Peyer's patch (tissue), 4 donors: ENCODE measurements around the gene B3GAT3.
"Not testable (repeated sequence)": the region's sequence is repeated elsewhere in the genome, so short reads cannot be mapped to it uniquely, and the experiment has no call there.

ENCODE experiments used
- CTCF ChIP-seq, 6 experiments: fragments of 450-650 bp in 4 of 6; fragments of 200-600 bp in 2 of 6; sonication (generic) in 1 of 6; IDR thresholded peaks; one replicate each; pipeline ENCODE4 v1.5.1; 2017 to 2019; ENCODE audit warnings: antibody characterized with exemption in 6 of 6, mild to moderate bottlenecking in 3 of 6, moderate library complexity in 1 of 6
- POLR2A ChIP-seq, 2 donors: fragments of 450-650 bp; IDR thresholded peaks; one replicate each; pipeline ENCODE4 v1.5.1; 2017; ENCODE audit warnings: antibody characterized with exemption in 2 of 2, mild to moderate bottlenecking in 2 of 2, moderate library complexity in 2 of 2

GRCh38 chr11:62570903-62571302 lies 50.9 kb downstream of the B3GAT3 start:
- TF ChIP-seq CTCF, POLR2A (IDR thresholded peaks at IDR 0.05): not testable (repeated sequence)
